ACHN (cell line): ENCODE results near the gene SEC16A.
A peak's percentile ranks its signal among the peaks of the same experiment; 100 is the strongest.

Experiments
- DNase-seq: peaks from one replicate; pipeline ENCODE4 v3.0.0-alpha.2; 2015
- in situ Hi-C: cut with HindIII; loops from 2 replicates; pipeline ENCODE4 v1.10.0; 2017; ENCODE audit warnings: low sequenced_read_pairs, low pct_ligation_motif_present, low pct_unique_long_range_greater_than_20kb

Gene SEC16A

GRCh38 chr9:136482793-136483588, at the start of gene SEC16A:
SEC16A (minus strand) TSS chr9:136483040; CDS start chr9:136477615, 5,425 bp downstream.
- in situ Hi-C loops: loop anchor here (10.0 kb wide), 1 partner anchor 72 kb away; no protein-coding TSS in a partner anchor

GRCh38 chr9:136531904-136532798, 49.3 kb upstream of the SEC16A start:
- in situ Hi-C loops: no loop called here
- no peak for DNase-seq

More at GRCh38 chr9:136482793-136483588, at the start of gene SEC16A:
- DNase-seq: peak; percentile 91

GRCh38 chr9:136531186-136531903, 48.5 kb upstream of the SEC16A start:
- in situ Hi-C loops: no loop called here
- DNase-seq: no peak

- no peak for DNase-seq
- in situ Hi-C loops: no loop called here
Observed at GRCh38 chr9:136530461-136531089, 47.7 kb upstream of the SEC16A start.

GRCh38 chr9:136529516-136530460, 46.9 kb upstream of the SEC16A start:
- in situ Hi-C loops: no loop called here
- DNase-seq: no peak

GRCh38 chr9:136528716-136529341, 46.0 kb upstream of the SEC16A start:
- in situ Hi-C loops: no loop called here
- no peak for DNase-seq

GRCh38 chr9:136527721-136528710, 45.2 kb upstream of the SEC16A start:
- in situ Hi-C loops: no loop called here
- DNase-seq: no peak

- DNase-seq: no peak
- in situ Hi-C loops: no loop called here
Observed at GRCh38 chr9:136527131-136527530, 44.3 kb upstream of the SEC16A start.

- in situ Hi-C loops: no loop called here
- DNase-seq: no peak
Observed at GRCh38 chr9:136526625-136527066, 43.8 kb upstream of the SEC16A start.

- DNase-seq: no peak
Observed at GRCh38 chr9:136525841-136526499, 43.1 kb upstream of the SEC16A start.

GRCh38 chr9:136525207-136525606, 42.4 kb upstream of the SEC16A start:
- in situ Hi-C loops: no loop called here
- DNase-seq: no peak

More at GRCh38 chr9:136525841-136526499, 43.1 kb upstream of the SEC16A start:
- in situ Hi-C loops: no loop called here

- in situ Hi-C loops: no loop called here
- no peak for DNase-seq
Observed at GRCh38 chr9:136522314-136523237, 39.7 kb upstream of the SEC16A start.

GRCh38 chr9:136521537-136521936, 38.7 kb upstream of the SEC16A start:
- in situ Hi-C loops: no loop called here
- DNase-seq: no peak

- DNase-seq: peak; percentile 78
- in situ Hi-C loops: no loop called here
Observed at GRCh38 chr9:136520053-136520540, 37.3 kb upstream of the SEC16A start.
